CD4-positive, alpha-beta T cell treated with Interleukin-21 for 1 hour (primary cell): ENCODE results near the gene CBX4.

Experiments
- DNase-seq: peaks from one replicate; pipeline ENCODE4 v3.0.0-alpha.2; 2020

Gene CBX4

GRCh38 chr17:79785900-79786810 is 53.1 kb downstream of the CBX4 start:
- DNase-seq = no peak

- DNase-seq = no peak
Observed at GRCh38 chr17:79785017-79785899, 54.0 kb downstream of the CBX4 start.

GRCh38 chr17:79784353-79785016 is 54.8 kb downstream of the CBX4 start:
- no peak for DNase-seq

GRCh38 chr17:79783891-79784290 is 55.3 kb downstream of the CBX4 start:
- no peak for DNase-seq
